ENCODE data around the gene HDAC4.

The HDAC4 gene

GRCh38 chr2:239370403-239370802 is 30.4 kb downstream of the HDAC4 start:
- Histone ChIP-seq H3K4me3 (ENCODE audit: insufficient read length, low read depth) (no peak overlapping the region), H3K27me3 (ENCODE audit: insufficient read depth, insufficient read length) (no peaks in the 10 kb centered on the region), H3K9ac (ENCODE audit: insufficient read length, low read depth) (no peak overlapping the region), H3K9me3 (ENCODE audit: insufficient read depth, low read length) (no peaks in the 10 kb centered on the region), H3K4me1 (ENCODE audit: insufficient read depth, insufficient read length) (peaks cover 2% of the 10 kb centered on the region), H3K36me3 (ENCODE audit: insufficient read depth, insufficient read length, low read length) (peaks cover 35% of the 10 kb centered on the region)
- TF ChIP-seq YY1 (IDR thresholded peaks at IDR 0.05; ENCODE audit: insufficient read depth, insufficient read length) (no peak), SUZ12 (IDR thresholded peaks at IDR 0.05; ENCODE audit: extremely low read depth, insufficient read depth, insufficient read length) (no peak)
- no peak for DNase-seq (ENCODE audit: low read depth, low spot score)

GRCh38 chr2:239369631-239370161 is 31.1 kb downstream of the HDAC4 start:
- H3K9ac ChIP-seq (ENCODE audit: insufficient read length, low read depth): no peak overlapping the region
- no peaks in the 10 kb centered on the region for H3K4me1 ChIP-seq (ENCODE audit: insufficient read depth, insufficient read length)
- no peak overlapping the region for H3K4me3 ChIP-seq (ENCODE audit: insufficient read length, low read depth)
- DNase-seq (ENCODE audit: low read depth, low spot score): no peak
- peaks cover 33% of the 10 kb centered on the region for H3K36me3 ChIP-seq (ENCODE audit: insufficient read depth, insufficient read length, low read length)
- no peaks in the 10 kb centered on the region for H3K9me3 ChIP-seq (ENCODE audit: insufficient read depth, low read length)
- no peaks in the 10 kb centered on the region for H3K27me3 ChIP-seq (ENCODE audit: insufficient read depth, insufficient read length)
- no peak for TF ChIP-seq SUZ12 (IDR thresholded peaks at IDR 0.05; ENCODE audit: extremely low read depth, insufficient read depth, insufficient read length)
- no peak for TF ChIP-seq YY1 (IDR thresholded peaks at IDR 0.05; ENCODE audit: insufficient read depth, insufficient read length)
- TF ChIP-seq ZNF274 (IDR thresholded peaks at IDR 0.05; ENCODE audit: low read depth, low read length): no peak

GRCh38 chr2:239368906-239369552 is 31.8 kb downstream of the HDAC4 start:
- Histone ChIP-seq H3K9me3 (ENCODE audit: insufficient read depth, low read length) (no peaks in the 10 kb centered on the region), H3K9ac (ENCODE audit: insufficient read length, low read depth) (no peak overlapping the region), H3K4me1 (ENCODE audit: insufficient read depth, insufficient read length) (peaks cover 2% of the 10 kb centered on the region), H3K4me3 (ENCODE audit: insufficient read length, low read depth) (no peak overlapping the region), H3K27me3 (ENCODE audit: insufficient read depth, insufficient read length) (no peaks in the 10 kb centered on the region), H3K36me3 (ENCODE audit: insufficient read depth, insufficient read length, low read length) (peaks cover 33% of the 10 kb centered on the region)
- TF ChIP-seq YY1 (IDR thresholded peaks at IDR 0.05; ENCODE audit: insufficient read depth, insufficient read length): no peak
- no peak for TF ChIP-seq SUZ12 (IDR thresholded peaks at IDR 0.05; ENCODE audit: extremely low read depth, insufficient read depth, insufficient read length)
- DNase-seq (ENCODE audit: low read depth, low spot score): no peak

- Histone ChIP-seq H3K36me3 (ENCODE audit: insufficient read depth, insufficient read length, low read length) (peaks cover 33% of the 10 kb centered on the region), H3K9ac (ENCODE audit: insufficient read length, low read depth) (no peak overlapping the region), H3K9me3 (ENCODE audit: insufficient read depth, low read length) (no peaks in the 10 kb centered on the region), H3K4me3 (ENCODE audit: insufficient read length, low read depth) (no peak overlapping the region), H3K27me3 (ENCODE audit: insufficient read depth, insufficient read length) (no peaks in the 10 kb centered on the region), H3K4me1 (ENCODE audit: insufficient read depth, insufficient read length) (peaks cover 2% of the 10 kb centered on the region)
- no peak for TF ChIP-seq SUZ12 (IDR thresholded peaks at IDR 0.05; ENCODE audit: extremely low read depth, insufficient read depth, insufficient read length)
- TF ChIP-seq YY1 (IDR thresholded peaks at IDR 0.05; ENCODE audit: insufficient read depth, insufficient read length): no peak
- TF ChIP-seq ZNF274 (IDR thresholded peaks at IDR 0.05; ENCODE audit: low read depth, low read length): no peak
- DNase-seq (ENCODE audit: low read depth, low spot score): no peak
Measured at GRCh38 chr2:239368321-239368720, 32.5 kb downstream of the HDAC4 start.

- Histone ChIP-seq H3K4me3 (ENCODE audit: insufficient read length, low read depth) (no peak overlapping the region), H3K9me3 (ENCODE audit: insufficient read depth, low read length) (no peaks in the 10 kb centered on the region), H3K36me3 (ENCODE audit: insufficient read depth, insufficient read length, low read length) (peaks cover 19% of the 10 kb centered on the region), H3K27me3 (ENCODE audit: insufficient read depth, insufficient read length) (no peaks in the 10 kb centered on the region), H3K9ac (ENCODE audit: insufficient read length, low read depth) (no peak overlapping the region), H3K4me1 (ENCODE audit: insufficient read depth, insufficient read length) (peaks cover 2% of the 10 kb centered on the region)
- DNase-seq (ENCODE audit: low read depth, low spot score): no peak
- TF ChIP-seq YY1 (IDR thresholded peaks at IDR 0.05; ENCODE audit: insufficient read depth, insufficient read length) (no peak), ZNF274 (IDR thresholded peaks at IDR 0.05; ENCODE audit: low read depth, low read length) (no peak), SUZ12 (IDR thresholded peaks at IDR 0.05; ENCODE audit: extremely low read depth, insufficient read depth, insufficient read length) (no peak)
Measured at GRCh38 chr2:239366740-239367139, 34.1 kb downstream of the HDAC4 start.

- Histone ChIP-seq H3K9ac (ENCODE audit: insufficient read length, low read depth) (no peak overlapping the region), H3K9me3 (ENCODE audit: insufficient read depth, low read length) (no peaks in the 10 kb centered on the region), H3K4me3 (ENCODE audit: insufficient read length, low read depth) (no peak overlapping the region), H3K4me1 (ENCODE audit: insufficient read depth, insufficient read length) (peaks cover 2% of the 10 kb centered on the region), H3K36me3 (ENCODE audit: insufficient read depth, insufficient read length, low read length) (peaks cover 15% of the 10 kb centered on the region), H3K27me3 (ENCODE audit: insufficient read depth, insufficient read length) (no peaks in the 10 kb centered on the region)
- TF ChIP-seq SUZ12 (IDR thresholded peaks at IDR 0.05; ENCODE audit: extremely low read depth, insufficient read depth, insufficient read length) (no peak), ZNF274 (IDR thresholded peaks at IDR 0.05; ENCODE audit: low read depth, low read length) (no peak), YY1 (IDR thresholded peaks at IDR 0.05; ENCODE audit: insufficient read depth, insufficient read length) (no peak)
- no peak for DNase-seq (ENCODE audit: low read depth, low spot score)
Measured at GRCh38 chr2:239365782-239366435, 34.9 kb downstream of the HDAC4 start.

- no peak overlapping the region for H3K9ac ChIP-seq (ENCODE audit: insufficient read length, low read depth)
- TF ChIP-seq ZNF274 (IDR thresholded peaks at IDR 0.05; ENCODE audit: low read depth, low read length) (no peak), YY1 (IDR thresholded peaks at IDR 0.05; ENCODE audit: insufficient read depth, insufficient read length) (no peak), SUZ12 (IDR thresholded peaks at IDR 0.05; ENCODE audit: extremely low read depth, insufficient read depth, insufficient read length) (no peak)
Measured at GRCh38 chr2:239365071-239365781, 35.6 kb downstream of the HDAC4 start.

More at GRCh38 chr2:239365071-239365781, 35.6 kb downstream of the HDAC4 start:
- DNase-seq (ENCODE audit: low read depth, low spot score): no peak
- Histone ChIP-seq H3K9me3 (ENCODE audit: insufficient read depth, low read length) (no peaks in the 10 kb centered on the region), H3K27me3 (ENCODE audit: insufficient read depth, insufficient read length) (no peaks in the 10 kb centered on the region), H3K4me1 (ENCODE audit: insufficient read depth, insufficient read length) (peaks cover 4% of the 10 kb centered on the region), H3K36me3 (ENCODE audit: insufficient read depth, insufficient read length, low read length) (peaks cover 15% of the 10 kb centered on the region), H3K4me3 (ENCODE audit: insufficient read length, low read depth) (no peak overlapping the region)
